OCI-LY3 (cell line): Measurements from ENCODE around the gene CAPS2.

Experiments used
- EZH2phosphoT487 ChIP-seq: fragments of 200-600 bp; shearing (Covaris generic); IDR thresholded peaks from 2 replicates; pipeline ENCODE4 v1.6.1; 2018; ENCODE audit warnings: antibody characterized with exemption, mixed run types, low read depth
- TF ChIP-seq, protein P1 (sequence below): fragments of 200-600, 300-600 bp; sonication (generic); IDR thresholded peaks from 2 replicates; pipeline ENCODE4 v1.5.1; 2014; ENCODE audit warnings: antibody characterized with exemption, low read length, low read depth

DNA sequence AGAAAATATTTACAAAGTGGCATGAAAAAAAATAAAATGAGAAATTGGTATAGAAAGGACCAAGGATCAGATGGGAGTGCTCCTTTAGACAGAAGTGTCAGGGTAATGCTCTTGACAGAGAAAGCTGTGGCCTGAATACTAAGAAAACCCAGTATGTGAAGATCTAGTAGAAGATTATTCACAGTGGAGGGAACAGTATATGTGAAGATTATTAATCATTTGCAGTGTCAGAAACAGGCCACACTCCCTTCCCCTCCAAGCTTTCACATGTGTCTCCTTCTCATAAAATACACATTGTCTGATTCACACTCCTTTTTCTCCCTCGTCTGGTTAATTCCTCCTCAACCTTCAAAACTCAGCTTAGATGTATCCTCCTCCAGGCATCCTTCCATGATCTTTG, 41.3 kb downstream of the CAPS2 start:
- TF ChIP-seq, protein P1, sequence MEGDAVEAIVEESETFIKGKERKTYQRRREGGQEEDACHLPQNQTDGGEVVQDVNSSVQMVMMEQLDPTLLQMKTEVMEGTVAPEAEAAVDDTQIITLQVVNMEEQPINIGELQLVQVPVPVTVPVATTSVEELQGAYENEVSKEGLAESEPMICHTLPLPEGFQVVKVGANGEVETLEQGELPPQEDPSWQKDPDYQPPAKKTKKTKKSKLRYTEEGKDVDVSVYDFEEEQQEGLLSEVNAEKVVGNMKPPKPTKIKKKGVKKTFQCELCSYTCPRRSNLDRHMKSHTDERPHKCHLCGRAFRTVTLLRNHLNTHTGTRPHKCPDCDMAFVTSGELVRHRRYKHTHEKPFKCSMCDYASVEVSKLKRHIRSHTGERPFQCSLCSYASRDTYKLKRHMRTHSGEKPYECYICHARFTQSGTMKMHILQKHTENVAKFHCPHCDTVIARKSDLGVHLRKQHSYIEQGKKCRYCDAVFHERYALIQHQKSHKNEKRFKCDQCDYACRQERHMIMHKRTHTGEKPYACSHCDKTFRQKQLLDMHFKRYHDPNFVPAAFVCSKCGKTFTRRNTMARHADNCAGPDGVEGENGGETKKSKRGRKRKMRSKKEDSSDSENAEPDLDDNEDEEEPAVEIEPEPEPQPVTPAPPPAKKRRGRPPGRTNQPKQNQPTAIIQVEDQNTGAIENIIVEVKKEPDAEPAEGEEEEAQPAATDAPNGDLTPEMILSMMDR, result no peak
- no peak for TF ChIP-seq EZH2phosphoT487
